Measurements from ENCODE around the gene SLC2A13. TPM values are rescaled to one million over a fixed set of nuclear protein-coding genes. Genes with fewer than 3 reads are reported as not detected.

The SLC2A13 gene
- total RNA-seq, 1 experiment from 2014 or later, result 12.1 TPM

DNA sequence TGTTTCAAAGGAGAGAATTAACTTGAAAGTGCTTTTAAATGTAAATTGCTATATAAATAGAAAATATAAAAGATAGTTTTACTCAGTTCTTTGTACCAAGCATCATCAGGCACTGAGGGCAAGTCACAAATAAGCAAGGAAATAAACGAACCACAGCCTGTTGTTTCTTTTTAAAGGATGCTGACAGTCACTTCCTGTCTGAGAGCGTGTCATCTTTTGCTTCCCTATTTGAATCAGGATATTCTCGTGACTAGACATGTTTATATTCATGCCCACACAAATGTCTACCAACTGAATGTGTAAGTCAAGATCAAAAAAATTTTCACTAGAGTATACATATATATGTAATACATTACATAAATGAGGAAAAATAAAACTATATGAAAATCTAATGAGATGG is 31.4 kb upstream of the SLC2A13 start:
- H3K27ac ChIP-seq (ENCODE audit: low read length), result no peak overlapping the region
- ATAC-seq (no peak), DNase-seq (ENCODE audit: low read depth, low spot score) (no peak)
- no peaks in the 10 kb centered on the region for H3K36me3 ChIP-seq (ENCODE audit: control insufficient read depth, insufficient read depth, low read length)
- no peaks in the 10 kb centered on the region for H3K4me1 ChIP-seq (ENCODE audit: control insufficient read depth, insufficient read depth, low read length)
- in situ Hi-C loops (cut with HindIII; ENCODE audit: low pct_unique_long_range_greater_than_20kb, low sequenced_read_pairs) (no loop called here), intact Hi-C loops (cut with micrococcal nuclease; ENCODE audit: unreplicated experiment) (no loop called here)
- no peak overlapping the region for H3K4me3 ChIP-seq (ENCODE audit: low read depth in 2 of 2, low read length in 2 of 2)
- TF ChIP-seq TCF7L2 (IDR thresholded peaks at IDR 0.05; ENCODE audit: low read depth, low read length) (no peak), SIN3A (IDR thresholded peaks at IDR 0.05; ENCODE audit: borderline replicate concordance, insufficient read depth, low read depth, low read length) (no peak), POLR2AphosphoS5 (IDR thresholded peaks at IDR 0.05; ENCODE audit: low read depth, low read length) (no peak)
- TF ChIP-seq, protein P1, sequence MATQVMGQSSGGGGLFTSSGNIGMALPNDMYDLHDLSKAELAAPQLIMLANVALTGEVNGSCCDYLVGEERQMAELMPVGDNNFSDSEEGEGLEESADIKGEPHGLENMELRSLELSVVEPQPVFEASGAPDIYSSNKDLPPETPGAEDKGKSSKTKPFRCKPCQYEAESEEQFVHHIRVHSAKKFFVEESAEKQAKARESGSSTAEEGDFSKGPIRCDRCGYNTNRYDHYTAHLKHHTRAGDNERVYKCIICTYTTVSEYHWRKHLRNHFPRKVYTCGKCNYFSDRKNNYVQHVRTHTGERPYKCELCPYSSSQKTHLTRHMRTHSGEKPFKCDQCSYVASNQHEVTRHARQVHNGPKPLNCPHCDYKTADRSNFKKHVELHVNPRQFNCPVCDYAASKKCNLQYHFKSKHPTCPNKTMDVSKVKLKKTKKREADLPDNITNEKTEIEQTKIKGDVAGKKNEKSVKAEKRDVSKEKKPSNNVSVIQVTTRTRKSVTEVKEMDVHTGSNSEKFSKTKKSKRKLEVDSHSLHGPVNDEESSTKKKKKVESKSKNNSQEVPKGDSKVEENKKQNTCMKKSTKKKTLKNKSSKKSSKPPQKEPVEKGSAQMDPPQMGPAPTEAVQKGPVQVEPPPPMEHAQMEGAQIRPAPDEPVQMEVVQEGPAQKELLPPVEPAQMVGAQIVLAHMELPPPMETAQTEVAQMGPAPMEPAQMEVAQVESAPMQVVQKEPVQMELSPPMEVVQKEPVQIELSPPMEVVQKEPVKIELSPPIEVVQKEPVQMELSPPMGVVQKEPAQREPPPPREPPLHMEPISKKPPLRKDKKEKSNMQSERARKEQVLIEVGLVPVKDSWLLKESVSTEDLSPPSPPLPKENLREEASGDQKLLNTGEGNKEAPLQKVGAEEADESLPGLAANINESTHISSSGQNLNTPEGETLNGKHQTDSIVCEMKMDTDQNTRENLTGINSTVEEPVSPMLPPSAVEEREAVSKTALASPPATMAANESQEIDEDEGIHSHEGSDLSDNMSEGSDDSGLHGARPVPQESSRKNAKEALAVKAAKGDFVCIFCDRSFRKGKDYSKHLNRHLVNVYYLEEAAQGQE (IDR thresholded peaks at IDR 0.05; ENCODE audit: insufficient read depth in 1 of 2, low read depth in 2 of 2, low read length in 1 of 2), result no peak
- TF ChIP-seq, protein P2, sequence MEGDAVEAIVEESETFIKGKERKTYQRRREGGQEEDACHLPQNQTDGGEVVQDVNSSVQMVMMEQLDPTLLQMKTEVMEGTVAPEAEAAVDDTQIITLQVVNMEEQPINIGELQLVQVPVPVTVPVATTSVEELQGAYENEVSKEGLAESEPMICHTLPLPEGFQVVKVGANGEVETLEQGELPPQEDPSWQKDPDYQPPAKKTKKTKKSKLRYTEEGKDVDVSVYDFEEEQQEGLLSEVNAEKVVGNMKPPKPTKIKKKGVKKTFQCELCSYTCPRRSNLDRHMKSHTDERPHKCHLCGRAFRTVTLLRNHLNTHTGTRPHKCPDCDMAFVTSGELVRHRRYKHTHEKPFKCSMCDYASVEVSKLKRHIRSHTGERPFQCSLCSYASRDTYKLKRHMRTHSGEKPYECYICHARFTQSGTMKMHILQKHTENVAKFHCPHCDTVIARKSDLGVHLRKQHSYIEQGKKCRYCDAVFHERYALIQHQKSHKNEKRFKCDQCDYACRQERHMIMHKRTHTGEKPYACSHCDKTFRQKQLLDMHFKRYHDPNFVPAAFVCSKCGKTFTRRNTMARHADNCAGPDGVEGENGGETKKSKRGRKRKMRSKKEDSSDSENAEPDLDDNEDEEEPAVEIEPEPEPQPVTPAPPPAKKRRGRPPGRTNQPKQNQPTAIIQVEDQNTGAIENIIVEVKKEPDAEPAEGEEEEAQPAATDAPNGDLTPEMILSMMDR (IDR thresholded peaks at IDR 0.05), result no peak
- CTCF ChIA-PET, result no interaction called here
- POLR2A ChIA-PET, result no interaction called here
- no peaks in the 10 kb centered on the region for H3K9me3 ChIP-seq (ENCODE audit: control insufficient read depth, insufficient read depth, low read depth, low read length)
- H3K27me3 ChIP-seq (ENCODE audit: control insufficient read depth, insufficient read depth, low read length), result peaks cover 2% of the 10 kb centered on the region
- no TSS peak for BruUV-seq (replicated peaks)

DNA sequence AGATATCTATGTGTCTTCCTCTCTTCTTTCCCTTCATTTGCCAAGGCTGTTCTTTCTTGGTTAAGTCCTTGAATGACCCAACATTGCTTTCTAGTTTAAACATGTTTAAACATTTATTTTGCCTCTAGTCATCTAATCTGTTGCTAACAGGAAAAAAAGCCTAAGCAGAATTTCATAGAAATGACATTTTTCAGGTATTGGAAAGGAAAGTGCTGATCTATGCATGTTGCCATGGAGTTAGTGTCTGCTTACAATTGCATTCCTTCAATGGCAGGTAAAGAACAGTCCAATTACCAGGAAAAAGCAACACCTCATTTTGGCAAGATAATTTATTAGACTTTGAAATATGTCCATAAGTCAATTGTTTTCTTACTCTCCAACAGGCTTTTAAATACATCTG is 21.5 kb upstream of the SLC2A13 start:
- Histone ChIP-seq H3K27ac (ENCODE audit: low read length) (no peak overlapping the region), H3K4me3 (ENCODE audit: low read depth in 2 of 2, low read length in 2 of 2) (no peak overlapping the region), H3K9me3 (ENCODE audit: control insufficient read depth, insufficient read depth, low read depth, low read length) (no peaks in the 10 kb centered on the region), H3K4me1 (ENCODE audit: control insufficient read depth, insufficient read depth, low read length) (no peaks in the 10 kb centered on the region), H3K27me3 (ENCODE audit: control insufficient read depth, insufficient read depth, low read length) (no peaks in the 10 kb centered on the region; the same call in 1 of the 2 replicates), H3K36me3 (ENCODE audit: control insufficient read depth, insufficient read depth, low read length) (no peaks in the 10 kb centered on the region)
- intact Hi-C loops (cut with micrococcal nuclease; ENCODE audit: unreplicated experiment), result no loop called here
- ATAC-seq (no peak), DNase-seq (ENCODE audit: low read depth, low spot score) (no peak)
- ChIA-PET POLR2A (interaction anchor here (0.7 kb wide), 1 partner anchor 411 kb away, joined by 3 read pairs; no protein-coding TSS in a partner anchor), CTCF (no interaction called here)
- TF ChIP-seq TCF7L2 (IDR thresholded peaks at IDR 0.05; ENCODE audit: low read depth, low read length) (no peak), POLR2AphosphoS5 (IDR thresholded peaks at IDR 0.05; ENCODE audit: low read depth, low read length) (no peak), SIN3A (IDR thresholded peaks at IDR 0.05; ENCODE audit: borderline replicate concordance, insufficient read depth, low read depth, low read length) (no peak)
- BruUV-seq (replicated peaks), result no TSS peak
- in situ Hi-C loops (cut with HindIII; ENCODE audit: low pct_unique_long_range_greater_than_20kb, low sequenced_read_pairs), result no loop called here

DNA sequence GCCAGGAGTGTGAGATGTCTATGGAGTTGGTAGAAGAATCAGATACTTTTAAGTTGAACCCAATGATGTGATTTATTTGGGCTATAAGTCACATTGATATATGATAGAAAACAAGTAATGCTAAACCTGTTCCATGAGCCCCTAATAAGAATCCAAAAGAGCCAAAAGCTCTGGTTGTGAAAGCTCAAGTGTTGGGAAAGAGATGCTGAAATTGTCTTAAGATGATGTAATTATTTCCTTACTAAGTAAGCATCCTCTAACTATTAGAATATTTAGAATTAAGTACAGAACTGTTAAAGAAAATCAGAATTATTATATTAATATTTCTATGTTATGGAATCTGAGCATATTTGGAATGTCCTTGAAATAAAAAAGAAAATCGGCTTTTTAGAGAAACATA is 17.6 kb upstream of the SLC2A13 start:
- H3K9me3 ChIP-seq (ENCODE audit: control insufficient read depth, insufficient read depth, low read depth, low read length), result no peaks in the 10 kb centered on the region
- H3K4me1 ChIP-seq (ENCODE audit: control insufficient read depth, insufficient read depth, low read length), result no peaks in the 10 kb centered on the region
- POLR2A ChIA-PET, result no interaction called here
- CTCF ChIA-PET, result no interaction called here
- ATAC-seq (no peak), DNase-seq (ENCODE audit: low read depth, low spot score) (no peak)
- BruUV-seq (replicated peaks), result no TSS peak
- no peak overlapping the region for H3K4me3 ChIP-seq (ENCODE audit: low read depth in 2 of 2, low read length in 2 of 2)
- H3K27me3 ChIP-seq (ENCODE audit: control insufficient read depth, insufficient read depth, low read length), result no peaks in the 10 kb centered on the region
- no peak overlapping the region for H3K27ac ChIP-seq (ENCODE audit: low read length)
- TF ChIP-seq, protein P2 (IDR thresholded peaks at IDR 0.05), result no peak
- TF ChIP-seq TCF7L2 (IDR thresholded peaks at IDR 0.05; ENCODE audit: low read depth, low read length), result no peak
- TF ChIP-seq, protein P1 (IDR thresholded peaks at IDR 0.05; ENCODE audit: insufficient read depth in 1 of 2, low read depth in 2 of 2, low read length in 1 of 2), result no peak
- TF ChIP-seq SIN3A (IDR thresholded peaks at IDR 0.05; ENCODE audit: borderline replicate concordance, insufficient read depth, low read depth, low read length), result no peak
- TF ChIP-seq POLR2AphosphoS5 (IDR thresholded peaks at IDR 0.05; ENCODE audit: low read depth, low read length), result no peak
- no peaks in the 10 kb centered on the region for H3K36me3 ChIP-seq (ENCODE audit: control insufficient read depth, insufficient read depth, low read length)
- in situ Hi-C loops (cut with HindIII; ENCODE audit: low pct_unique_long_range_greater_than_20kb, low sequenced_read_pairs) (no loop called here), intact Hi-C loops (cut with micrococcal nuclease; ENCODE audit: unreplicated experiment) (no loop called here)
